Activated gamma-delta T cell treated with anti-CD3 and anti-CD28 coated beads, Interleukin-2, amount 50 U/mL, for 16 hours (primary cell): ENCODE measurements around the gene EEF1AKMT1.
"Not testable (repeated sequence)": the region's sequence is repeated elsewhere in the genome, so short reads cannot be mapped to it uniquely, and the experiment has no call there.

ENCODE experiments used
- DNase-seq: peaks from one replicate; pipeline ENCODE4 v3.0.0-alpha.2; 2020; ENCODE audit warnings: low read depth

The EEF1AKMT1 gene

GRCh38 chr13:20776751-20777150 lies 3.0 kb upstream of the EEF1AKMT1 start:
- no peak for DNase-seq

DNA sequence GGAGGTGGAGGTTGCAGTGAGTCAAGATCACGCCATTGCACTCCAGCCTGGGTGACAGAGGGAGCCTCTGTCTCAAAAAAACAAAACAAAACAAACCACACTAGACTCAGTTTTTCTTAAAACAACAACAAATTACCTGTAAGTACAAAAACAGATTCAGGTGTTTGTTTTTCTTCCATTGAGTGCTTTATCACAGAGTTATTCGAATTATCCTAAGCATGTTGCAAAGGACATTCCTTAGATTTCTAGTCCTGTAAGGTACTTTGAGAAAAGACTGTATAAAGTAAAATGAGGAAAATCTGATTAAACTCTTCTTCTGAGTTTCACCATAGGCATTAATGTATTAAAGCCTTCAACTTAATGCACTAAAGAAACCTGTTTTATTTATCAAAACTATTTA lies 2.2 kb upstream of the EEF1AKMT1 start:
- no peak for DNase-seq

DNA sequence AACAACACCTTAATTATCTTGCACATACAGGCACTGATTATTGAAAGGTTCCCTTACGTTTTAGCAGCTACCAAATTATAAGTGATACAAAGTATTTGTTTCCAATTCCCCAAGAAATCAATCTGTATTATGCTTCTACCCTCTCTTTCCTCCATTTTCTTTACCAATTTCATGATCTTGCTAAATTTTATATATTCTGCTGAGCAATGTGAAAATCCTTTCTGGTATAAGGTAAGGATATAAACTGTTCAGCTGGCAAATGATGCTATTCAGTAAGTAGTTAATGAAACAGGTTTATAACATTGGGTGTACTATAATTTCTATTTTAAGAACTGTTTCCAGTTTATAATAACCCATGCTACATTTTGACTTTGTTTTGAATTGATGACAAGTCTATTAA lies 985 bp upstream of the EEF1AKMT1 start:
- DNase-seq: no peak

GRCh38 chr13:20772401-20773131 lies 1.2 kb downstream of the EEF1AKMT1 start:
- no peak for DNase-seq

DNA sequence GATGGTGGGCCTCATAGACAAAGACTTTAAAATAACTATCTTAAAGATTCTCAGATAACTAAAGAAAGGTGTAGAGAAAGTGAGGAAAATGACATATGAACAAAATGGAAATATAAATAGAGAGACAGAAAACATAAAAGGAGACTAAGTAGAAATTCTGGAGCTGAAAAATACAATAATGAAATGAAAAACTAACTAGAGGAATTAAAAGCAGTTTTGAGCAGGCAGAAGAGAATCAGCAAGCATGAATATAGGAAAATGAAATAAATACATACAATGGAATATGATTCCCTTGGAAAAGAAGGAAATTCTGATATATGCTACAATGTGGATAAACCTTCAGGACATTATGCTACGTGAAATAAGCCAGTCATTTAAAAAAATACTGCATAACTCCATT lies 3.9 kb downstream of the EEF1AKMT1 start:
- DNase-seq: no peak

DNA sequence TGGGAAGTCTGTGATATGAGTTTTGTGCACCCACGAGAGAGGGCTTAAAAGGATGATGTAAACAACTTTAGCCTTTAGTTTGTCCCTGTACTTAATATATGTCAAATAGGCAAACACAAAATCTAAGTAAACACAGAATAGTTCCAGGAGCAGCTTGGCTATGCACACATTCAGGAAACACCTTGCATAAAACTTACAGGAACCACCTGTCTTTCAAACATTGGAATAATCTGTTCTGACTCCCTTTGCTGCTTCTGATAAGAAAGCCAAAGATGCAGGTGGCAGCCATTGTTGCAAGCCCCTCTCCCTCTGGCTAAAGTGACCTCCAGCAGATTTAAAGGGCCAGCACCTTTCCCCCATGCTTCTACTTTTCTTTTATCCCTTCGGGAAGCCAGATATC lies 4.7 kb downstream of the EEF1AKMT1 start:
- no peak for DNase-seq

DNA sequence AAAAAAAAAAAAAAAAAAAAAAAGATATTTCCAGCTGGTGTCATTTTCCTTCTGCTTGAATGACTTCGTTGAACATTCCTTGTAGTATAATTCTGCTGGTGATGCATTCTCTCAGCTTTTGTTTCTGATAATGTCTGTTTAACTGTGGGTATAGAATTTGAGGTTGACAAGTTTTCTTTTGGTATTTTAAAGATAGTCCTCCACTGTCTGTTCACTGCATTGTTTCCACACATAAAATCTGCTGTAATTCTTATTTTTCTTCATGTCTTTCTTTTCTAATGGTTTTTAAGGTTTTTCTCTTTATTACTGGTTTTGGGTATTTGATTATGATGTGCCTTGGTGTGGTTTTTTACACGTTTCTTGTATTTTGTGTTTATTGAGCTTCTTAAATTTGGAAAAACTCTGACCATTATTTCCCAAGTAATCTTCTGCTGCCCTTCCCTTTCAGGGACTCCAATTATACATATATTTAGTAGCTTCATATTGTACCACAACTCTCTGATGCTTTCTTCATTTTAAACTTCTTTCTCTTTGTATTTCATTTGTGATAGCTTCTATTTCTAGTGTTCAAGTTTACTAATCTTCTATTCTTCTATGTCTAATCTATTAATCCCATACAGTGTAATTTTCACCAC lies 6.3 kb downstream of the EEF1AKMT1 start:
- DNase-seq: no peak

DNA sequence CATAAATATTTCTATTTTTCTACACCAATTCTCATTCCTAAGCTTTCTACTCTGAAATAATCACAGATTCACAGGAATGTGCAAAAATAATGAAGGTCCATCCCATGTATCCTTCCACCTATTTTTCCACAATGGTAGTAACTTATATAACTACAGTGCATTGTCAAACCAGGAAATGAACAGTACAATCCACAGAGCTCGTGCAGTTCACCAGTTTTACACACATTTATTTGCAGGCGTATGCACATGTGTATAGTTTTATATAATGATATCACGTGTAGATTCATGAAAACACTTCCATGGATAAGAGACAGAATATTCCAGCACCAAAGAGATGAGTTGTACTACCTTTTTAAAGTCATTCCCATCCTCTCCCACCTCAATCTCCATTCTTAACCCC lies 12.9 kb downstream of the EEF1AKMT1 start:
- no peak for DNase-seq

GRCh38 chr13:20754009-20754408 lies 19.8 kb downstream of the EEF1AKMT1 start:
- DNase-seq: no peak

GRCh38 chr13:20749377-20749776 lies 24.4 kb downstream of the EEF1AKMT1 start:
- DNase-seq: no peak

- DNase-seq: not testable (repeated sequence)
Measured at GRCh38 chr13:20743830-20744404, 29.8 kb downstream of the EEF1AKMT1 start.

- DNase-seq: no peak
Measured at GRCh38 chr13:20740021-20740420, 33.7 kb downstream of the EEF1AKMT1 start.

GRCh38 chr13:20738616-20739015 lies 35.1 kb downstream of the EEF1AKMT1 start:
- no peak for DNase-seq

DNA sequence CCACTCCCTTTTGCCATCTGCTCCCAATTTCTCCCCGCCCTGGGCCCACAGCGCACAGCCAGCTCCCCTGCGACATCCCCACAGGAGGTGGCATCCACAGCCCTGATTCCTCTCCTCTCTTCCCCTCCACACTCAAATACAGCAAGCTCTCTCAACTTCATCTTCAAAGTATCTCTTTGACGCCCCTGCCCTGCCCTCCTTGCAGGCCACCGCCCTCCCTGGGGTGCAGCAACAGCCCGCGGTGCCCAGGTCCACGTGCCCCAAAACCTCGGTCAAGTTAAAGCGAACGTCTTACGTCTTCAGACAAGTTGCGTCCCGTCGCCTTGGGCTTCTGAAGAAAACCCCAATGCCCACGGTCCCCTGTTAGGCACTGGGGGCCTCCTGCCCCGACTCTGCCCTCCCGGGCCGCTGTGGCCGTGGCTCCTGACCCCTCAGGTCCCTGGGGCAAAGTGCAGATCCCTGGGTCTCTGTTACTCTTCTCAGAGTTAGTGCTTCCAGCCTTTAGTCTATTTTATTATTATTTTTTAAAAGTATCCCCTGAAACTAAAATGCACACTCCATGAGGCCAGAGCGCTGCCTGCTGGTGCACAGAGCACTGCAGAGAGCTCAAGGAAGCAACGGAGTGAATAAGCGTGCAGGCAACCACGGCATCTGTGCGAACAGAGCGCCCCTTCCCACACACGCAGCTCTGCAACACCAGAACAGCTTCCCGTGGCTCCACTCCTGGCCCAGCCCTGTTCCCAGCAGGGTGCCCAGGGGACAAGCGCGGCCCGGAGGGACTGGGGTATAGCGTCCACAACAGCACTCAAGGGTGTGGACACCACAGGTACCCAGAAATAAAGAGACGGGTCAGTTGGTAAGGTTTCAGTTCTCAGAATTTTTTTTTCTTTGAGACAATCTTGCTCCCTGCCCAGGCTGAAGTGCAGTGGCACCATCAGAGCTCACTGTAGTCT lies 43.9 kb downstream of the EEF1AKMT1 start:
- DNase-seq: no peak

DNA sequence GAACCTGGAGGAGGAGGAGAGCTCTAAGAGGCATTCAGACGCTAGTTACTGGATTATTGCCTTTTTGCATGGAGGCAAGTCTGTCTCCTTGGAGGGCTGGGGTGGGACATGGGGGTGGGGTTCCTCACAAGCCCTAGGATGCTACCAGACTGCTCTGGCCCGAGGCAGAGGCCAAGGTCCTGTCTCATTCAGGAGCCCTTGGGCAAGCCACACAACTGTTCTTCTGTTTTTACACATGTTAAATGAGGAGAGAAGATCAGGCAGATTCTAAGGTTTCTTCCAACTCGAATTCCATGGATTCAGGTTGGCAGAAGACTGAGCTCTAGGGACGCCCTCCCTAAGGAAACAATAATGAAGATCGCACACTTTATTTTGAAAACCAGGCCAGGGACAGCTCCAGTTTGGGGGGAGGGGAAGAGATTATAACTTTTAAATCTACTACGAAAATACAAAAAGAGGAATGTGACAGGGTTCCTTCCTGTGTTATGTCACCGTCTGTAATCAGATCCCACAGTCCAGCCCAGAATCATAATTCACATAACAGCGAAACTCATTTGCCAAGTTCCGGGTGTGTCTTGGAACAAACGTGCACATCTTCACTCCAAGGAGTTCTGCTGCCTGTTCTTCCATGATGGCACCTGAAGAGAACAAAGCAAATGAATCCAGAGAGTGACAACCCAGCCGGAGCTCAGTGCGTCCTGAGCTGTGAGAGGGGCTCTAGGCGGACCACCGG lies 45.0 kb downstream of the EEF1AKMT1 start:
- DNase-seq: no peak

GRCh38 chr13:20727856-20728255 lies 45.9 kb downstream of the EEF1AKMT1 start:
- DNase-seq: no peak

GRCh38 chr13:20721454-20722357 lies 52.1 kb downstream of the EEF1AKMT1 start:
- DNase-seq: no peak

GRCh38 chr13:20721058-20721453 lies 52.7 kb downstream of the EEF1AKMT1 start:
- no peak for DNase-seq

- DNase-seq: no peak
Measured at GRCh38 chr13:20720499-20720898, 53.3 kb downstream of the EEF1AKMT1 start.

DNA sequence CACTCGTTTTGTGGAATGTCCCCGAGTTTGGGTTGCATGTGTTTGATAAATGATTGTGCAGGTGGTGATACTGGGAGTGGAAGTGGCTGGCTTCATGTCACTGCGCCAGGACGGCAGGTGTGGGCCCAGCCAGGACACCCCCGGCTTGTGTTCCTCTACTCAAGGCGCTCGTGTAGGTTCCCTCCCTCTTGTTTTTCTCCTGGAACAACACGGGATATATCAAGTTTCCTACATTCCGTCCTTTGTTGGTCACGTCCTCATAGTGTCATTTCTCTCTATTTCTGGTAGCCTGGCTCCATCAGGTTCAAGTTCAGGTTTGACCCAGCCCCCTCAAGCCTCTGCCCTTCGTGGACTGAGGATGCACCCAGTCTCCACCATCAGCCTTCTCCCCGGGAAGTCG lies 54.0 kb downstream of the EEF1AKMT1 start:
- DNase-seq: no peak
